Tongue (tissue), 2 donors: ENCODE measurements around the gene SYN1. TPM values are rescaled to one million over a fixed set of nuclear protein-coding genes. Genes with fewer than 3 reads are reported as not detected.
"Not testable (repeated sequence)": the region's sequence is repeated elsewhere in the genome, so short reads cannot be mapped to it uniquely, and the experiment has no call there.

ENCODE experiments used
- DNase-seq: peaks from one replicate; pipeline ENCODE4 v3.0.0-alpha.2; 2015
- total RNA-seq: library from RNA; depleted of rRNA; stranded (reverse); fragments of >200 nt; gene quantifications from one replicate; pipeline ENCODE4 v1.2.3, GENCODE V29; 2014

The SYN1 gene
- 0.41 TPM for total RNA-seq

DNA sequence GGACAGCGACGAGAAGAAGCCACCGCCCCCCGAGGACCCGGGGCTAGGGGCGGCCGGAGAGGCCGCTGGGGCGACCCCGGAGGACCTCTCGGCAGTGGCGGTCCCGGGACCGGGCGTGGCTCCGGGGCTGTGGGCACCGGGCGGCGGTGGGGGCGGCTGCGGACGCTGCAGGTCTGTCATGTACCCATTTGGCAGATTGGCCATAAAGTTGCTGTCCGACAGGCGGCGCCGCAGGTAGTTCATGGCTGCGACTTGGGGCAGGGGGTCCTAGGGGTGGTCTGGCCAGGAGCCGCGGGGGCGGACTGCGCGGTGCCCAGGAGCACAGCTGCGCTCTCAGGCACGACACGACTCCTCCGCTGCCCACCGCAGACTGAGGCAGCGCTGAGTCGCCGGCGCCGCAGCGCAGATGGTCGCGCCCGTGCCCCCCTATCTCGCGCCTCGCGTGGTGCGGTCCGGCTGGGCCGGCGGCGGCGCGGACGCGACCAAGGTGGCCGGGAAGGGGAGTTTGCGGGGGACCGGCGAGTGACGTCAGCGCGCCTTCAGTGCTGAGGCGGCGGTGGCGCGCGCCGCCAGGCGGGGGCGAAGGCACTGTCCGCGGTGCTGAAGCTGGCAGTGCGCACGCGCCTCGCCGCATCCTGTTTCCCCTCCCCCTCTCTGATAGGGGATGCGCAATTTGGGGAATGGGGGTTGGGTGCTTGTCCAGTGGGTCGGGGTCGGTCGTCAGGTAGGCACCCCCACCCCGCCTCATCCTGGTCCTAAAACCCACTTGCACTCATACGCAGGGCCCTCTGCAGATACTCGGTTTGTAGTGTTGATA is at the start of gene SYN1:
Gene SYN1 (minus strand): TSS at position 372 of the 817 bp plus-strand sequence. CDS start 129 bp downstream, at position 243.
- DNase-seq, result peak; percentile 87

DNA sequence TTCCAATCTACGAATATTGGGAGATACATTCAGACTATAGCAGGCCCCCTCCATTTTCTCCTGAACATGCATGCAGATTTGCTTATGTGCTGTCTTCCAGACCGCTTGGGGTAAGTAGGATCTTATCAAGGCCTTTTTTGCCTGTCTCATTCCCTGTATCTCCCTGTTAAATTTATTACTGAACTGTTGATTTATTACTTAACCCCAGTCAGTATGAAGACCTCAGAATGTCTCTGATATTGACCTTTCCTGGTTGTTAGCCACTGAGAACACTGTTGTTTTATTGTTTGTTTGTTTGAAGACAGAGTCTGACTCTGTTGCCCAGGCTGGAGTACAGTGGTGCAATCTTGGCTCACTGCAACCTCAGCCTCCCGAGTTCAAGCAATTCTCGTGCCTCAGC is 46.1 kb upstream of the SYN1 start:
- DNase-seq, result not testable (repeated sequence)

- no peak for DNase-seq
Observed at GRCh38 chrX:47664737-47665136, 45.1 kb upstream of the SYN1 start.

- no peak for DNase-seq
Observed at GRCh38 chrX:47662144-47662657, 42.5 kb upstream of the SYN1 start.

GRCh38 chrX:47661539-47661938 is 41.9 kb upstream of the SYN1 start:
- no peak for DNase-seq

- DNase-seq, result no peak
Observed at GRCh38 chrX:47659421-47659726, 39.7 kb upstream of the SYN1 start.

GRCh38 chrX:47658684-47659420 is 39.2 kb upstream of the SYN1 start, which contains the start of gene UXT:
Gene UXT (minus strand): TSS chrX:47659180. CDS start chrX:47658927, 253 bp downstream.
- DNase-seq, result peak; percentile 95

GRCh38 chrX:47658301-47658683 is 38.6 kb upstream of the SYN1 start:
- no peak for DNase-seq

DNA sequence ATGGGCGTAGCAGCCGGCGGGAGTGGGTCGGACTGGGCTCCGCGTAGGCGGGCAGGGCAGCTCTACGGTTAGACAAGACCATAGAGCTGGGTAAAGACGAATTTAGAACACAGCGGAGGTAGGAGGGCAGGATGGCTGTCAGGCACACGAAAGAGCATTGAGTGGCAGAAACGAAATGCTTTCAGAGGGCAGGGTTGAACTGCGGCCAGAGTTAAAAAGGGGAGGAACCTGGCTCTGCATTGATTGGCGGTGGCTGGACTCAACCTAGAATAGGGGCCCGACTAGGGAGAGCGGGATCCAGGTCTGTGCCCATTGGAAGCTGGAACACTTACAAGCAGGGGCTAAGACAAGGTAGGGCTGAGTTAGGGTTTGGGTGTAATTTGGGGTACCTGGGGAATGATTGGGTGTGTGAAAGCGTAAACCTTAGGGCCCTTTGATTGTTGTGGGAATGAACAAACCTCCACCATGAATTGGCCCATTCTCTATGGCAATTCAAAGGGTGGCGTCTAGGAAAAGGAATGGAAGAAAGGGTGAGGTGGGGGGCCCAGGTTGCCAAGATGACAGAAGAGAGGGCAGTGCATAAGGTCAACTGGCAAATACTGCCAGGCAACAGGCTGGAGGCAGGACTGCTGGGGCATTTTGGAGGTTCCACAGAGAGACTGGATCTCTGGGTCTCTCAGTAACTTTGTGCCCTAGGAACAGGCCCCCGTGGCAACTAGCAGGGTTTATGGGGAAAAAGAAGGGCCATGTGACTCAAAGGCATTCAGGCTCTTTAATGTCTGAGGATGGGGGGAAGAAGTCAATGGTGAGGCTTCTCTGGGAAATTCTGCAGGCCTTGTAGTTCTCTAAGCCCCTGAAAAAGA is 31.6 kb upstream of the SYN1 start:
- no peak for DNase-seq

- DNase-seq, result peak; percentile 98
Observed at GRCh38 chrX:47650164-47651042, 30.7 kb upstream of the SYN1 start, which contains the start of gene ELK1. Gene ELK1 (minus strand): TSS chrX:47650563. CDS start chrX:47641441, 9,122 bp downstream.

DNA sequence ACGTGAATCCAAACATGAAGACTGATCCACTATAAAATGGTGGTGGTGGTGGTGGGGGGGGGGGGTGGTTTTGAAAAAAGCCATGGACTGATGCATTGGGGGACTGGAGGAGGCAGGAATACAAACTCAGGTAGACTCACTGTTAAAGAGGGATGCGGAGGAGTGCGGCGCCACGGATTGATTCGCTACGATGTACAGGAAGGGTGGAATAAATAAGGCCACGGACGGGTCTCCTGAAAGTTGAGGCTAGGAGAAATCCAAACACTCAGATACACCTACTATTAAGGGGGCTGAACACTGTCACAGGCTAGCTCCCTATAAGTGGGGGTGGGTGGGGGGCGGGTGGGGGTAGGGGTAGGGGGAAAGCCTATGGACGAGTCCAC is 30.1 kb upstream of the SYN1 start:
- DNase-seq, result no peak

- DNase-seq, result no peak
Observed at GRCh38 chrX:47649271-47649670, 29.6 kb upstream of the SYN1 start.

GRCh38 chrX:47648376-47648775 is 28.7 kb upstream of the SYN1 start:
- no peak for DNase-seq

- no peak for DNase-seq
Observed at GRCh38 chrX:47646636-47647035, 27.0 kb upstream of the SYN1 start.

- DNase-seq, result no peak
Observed at GRCh38 chrX:47645530-47645929, 25.9 kb upstream of the SYN1 start.

- peak; percentile 33 for DNase-seq
Observed at GRCh38 chrX:47644557-47645091, 25.0 kb upstream of the SYN1 start.

DNA sequence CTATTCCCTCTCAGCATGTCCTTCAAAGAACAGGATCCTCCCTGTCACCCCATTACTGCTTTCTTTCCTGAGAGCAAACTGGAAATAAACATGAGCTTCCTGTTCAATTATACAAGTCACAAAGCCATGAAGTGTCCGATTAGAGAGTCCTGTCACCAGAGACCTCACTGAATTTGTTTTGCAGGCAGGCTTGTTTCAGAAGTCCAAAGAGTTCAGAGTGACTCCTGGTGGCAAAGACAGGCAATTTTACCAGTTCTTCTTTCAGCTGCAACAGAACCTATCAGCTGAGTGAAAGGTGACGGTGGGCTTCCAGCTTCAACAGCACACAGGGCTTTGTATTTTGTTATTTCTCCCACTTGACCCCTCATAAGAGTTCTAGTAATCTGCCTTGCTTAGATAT is 24.3 kb upstream of the SYN1 start:
- peak; percentile 28 for DNase-seq

- no peak for DNase-seq
Observed at GRCh38 chrX:47638816-47639215, 19.2 kb upstream of the SYN1 start.

DNA sequence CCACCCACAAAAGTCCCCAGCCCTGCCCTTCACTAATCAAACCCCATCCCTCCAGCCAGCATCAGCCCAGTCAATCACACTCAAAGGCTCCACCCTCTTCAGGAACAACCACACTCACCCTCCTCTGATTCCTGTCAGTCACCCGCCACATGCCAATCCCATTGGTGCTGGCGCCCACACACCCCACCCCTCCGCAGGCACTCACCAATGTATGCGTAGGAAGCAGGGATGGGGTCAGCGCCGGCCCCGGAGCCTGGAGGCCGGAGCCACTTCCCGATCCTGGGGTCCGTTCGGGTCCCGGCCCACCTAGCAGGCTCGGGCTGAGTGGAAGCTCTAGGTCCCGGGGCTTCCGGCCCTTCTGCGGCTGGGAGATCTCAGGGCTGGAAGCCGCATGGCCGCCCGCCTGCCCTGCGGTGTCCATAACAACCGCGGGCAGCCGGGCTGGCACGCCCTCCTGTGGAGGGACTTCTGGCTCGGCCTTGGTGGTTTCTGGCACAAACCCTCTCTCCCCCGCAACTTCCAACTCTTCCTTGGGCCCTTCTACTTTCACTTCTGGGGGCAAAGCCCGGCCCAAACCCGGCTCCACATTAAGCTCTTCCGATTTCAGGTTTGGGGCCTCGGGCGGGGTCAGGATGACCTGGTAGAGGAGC is 18.0 kb upstream of the SYN1 start:
- DNase-seq, result peak; percentile 19

DNA sequence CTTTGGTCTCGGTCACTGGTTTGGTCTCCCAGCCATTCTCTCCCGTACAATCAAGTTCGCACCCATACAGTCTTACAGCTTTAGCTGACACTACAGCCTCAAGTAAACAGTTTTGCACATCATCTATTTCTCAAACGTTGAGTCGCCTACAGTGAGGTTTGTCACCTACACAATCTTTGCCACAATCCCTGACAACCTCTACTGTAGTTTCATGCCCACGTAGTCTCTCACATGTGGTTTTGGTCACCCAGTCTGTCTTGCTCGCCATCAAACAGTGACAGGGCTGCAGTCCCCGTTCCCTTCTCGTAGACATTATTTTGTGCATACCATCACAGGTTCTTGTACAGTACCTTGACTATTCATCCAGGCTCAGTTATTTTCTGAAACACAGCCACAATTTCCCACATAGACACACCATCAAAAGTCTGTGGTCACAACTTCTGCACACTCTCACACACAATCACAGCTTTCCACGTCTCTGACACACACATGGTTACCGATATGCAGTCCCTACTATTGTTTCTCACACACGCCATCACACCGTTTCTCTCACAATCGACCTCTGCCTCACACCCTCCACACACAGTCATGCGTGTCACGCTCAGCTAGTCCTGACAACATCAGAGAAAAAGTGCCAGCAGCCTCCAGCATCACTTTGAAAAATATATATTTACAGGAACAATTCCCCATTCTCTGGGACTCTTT is 15.4 kb upstream of the SYN1 start:
- DNase-seq, result no peak
